Measurements from ENCODE around the gene WNT2.

DNA sequence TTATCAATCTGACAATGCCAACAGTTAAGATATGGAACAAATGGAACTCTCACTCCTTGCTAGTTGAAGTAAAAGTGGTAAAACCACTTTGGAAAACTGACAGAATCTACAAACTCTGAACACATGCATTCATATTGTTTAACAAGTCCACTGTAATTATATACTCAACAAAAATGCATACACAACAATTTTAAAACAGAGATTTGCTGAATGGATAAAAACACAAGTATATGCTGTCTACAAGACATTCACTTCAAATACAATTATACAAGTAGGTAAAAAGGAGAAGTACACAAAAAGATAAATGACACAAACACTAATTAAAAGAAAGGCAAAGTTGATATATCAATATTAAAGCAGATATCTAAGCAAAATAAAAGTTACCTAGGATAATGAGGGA lies 9.2 kb upstream of the WNT2 start:
- TF ChIP-seq, protein P1, sequence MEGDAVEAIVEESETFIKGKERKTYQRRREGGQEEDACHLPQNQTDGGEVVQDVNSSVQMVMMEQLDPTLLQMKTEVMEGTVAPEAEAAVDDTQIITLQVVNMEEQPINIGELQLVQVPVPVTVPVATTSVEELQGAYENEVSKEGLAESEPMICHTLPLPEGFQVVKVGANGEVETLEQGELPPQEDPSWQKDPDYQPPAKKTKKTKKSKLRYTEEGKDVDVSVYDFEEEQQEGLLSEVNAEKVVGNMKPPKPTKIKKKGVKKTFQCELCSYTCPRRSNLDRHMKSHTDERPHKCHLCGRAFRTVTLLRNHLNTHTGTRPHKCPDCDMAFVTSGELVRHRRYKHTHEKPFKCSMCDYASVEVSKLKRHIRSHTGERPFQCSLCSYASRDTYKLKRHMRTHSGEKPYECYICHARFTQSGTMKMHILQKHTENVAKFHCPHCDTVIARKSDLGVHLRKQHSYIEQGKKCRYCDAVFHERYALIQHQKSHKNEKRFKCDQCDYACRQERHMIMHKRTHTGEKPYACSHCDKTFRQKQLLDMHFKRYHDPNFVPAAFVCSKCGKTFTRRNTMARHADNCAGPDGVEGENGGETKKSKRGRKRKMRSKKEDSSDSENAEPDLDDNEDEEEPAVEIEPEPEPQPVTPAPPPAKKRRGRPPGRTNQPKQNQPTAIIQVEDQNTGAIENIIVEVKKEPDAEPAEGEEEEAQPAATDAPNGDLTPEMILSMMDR (IDR thresholded peaks at IDR 0.05), result no peak
- no peak for TF ChIP-seq POLR2A (IDR thresholded peaks at IDR 0.05)
